ENCODE measurements around the gene DDX51. TPM values are rescaled to one million over a fixed set of nuclear protein-coding genes. Genes with fewer than 3 reads are reported as not detected.
"Not testable (repeated sequence)": the region's sequence is repeated elsewhere in the genome, so short reads cannot be mapped to it uniquely, and the experiment has no call there.

DDX51 gene
- total RNA-seq, 1 donor from 2014 or later, result 48.8 TPM

DNA sequence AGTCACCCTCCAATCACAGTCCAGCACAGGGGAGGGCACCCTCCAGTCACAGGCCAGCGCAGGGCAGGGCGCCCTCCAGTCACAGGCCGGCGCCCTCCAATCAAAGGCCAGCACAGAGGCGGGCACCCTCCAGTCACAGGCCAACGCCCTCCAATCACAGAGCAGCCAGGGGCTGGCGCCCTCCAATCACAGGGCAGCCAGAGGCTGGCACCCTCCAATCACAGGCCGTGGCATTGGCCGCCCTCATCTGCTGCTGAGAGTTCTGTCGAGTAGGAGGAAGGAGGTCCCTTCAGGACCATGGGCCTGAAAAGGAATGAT, 26.6 kb downstream of the DDX51 start:
- no peaks in the 10 kb centered on the region for H3K9me3 Mint-ChIP-seq
- intact Hi-C loops (cut with micrococcal nuclease), result no loop called here
- H3K4me1 Mint-ChIP-seq (ENCODE audit: low read depth), result no peaks in the 10 kb centered on the region
- H3K36me3 Mint-ChIP-seq (ENCODE audit: low read depth), result peaks cover 2% of the 10 kb centered on the region
- no peak for DNase-seq (ENCODE audit: low spot score)
- H3K27me3 Mint-ChIP-seq (ENCODE audit: insufficient read depth), result no peaks in the 10 kb centered on the region
- H3K27ac Mint-ChIP-seq, result no peak overlapping the region
- no peak overlapping the region for H3K4me3 Mint-ChIP-seq

DNA sequence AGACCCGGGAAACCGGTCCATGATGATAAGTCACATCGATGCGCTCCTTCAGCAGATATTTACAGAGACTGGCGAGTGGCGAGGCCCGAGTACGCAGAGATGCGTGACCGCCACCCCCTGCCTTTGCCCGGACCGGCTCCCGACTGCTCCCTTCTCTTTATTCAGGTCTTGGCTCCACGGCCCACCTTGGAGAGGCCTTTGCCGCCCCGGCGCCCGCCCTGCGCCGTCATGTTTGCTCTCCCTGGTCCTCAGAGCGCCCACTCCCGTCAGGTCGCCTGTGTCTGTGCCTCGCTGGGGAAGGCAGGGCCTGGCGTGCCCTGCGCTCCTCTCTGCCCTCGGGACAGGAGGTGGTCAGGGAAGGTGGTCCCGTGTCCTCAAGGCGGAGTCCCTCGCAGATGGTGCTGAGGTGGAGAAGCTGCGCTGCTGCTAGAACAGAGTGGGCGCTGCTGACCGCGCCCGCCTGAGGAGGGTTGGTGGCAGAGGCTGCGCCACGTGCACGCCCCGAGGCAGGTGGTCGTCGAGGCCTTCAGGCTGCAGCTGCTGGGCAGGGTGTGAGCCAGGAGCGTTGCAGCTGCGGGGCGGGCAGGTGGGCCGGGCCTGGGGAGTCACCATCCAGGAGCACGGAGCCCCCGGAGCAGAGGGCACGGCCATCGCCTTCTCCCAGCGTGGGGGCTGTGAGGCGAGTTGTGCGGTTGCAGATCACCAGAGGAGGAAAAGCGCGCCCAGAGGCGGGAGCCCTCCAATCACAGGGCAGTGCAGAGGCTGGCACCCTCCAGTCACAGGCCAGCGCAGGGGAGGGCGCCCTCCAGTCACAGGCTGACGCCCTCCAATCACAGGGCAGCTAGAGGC, 27.2 kb downstream of the DDX51 start:
- H3K27ac Mint-ChIP-seq, result no peak overlapping the region
- intact Hi-C loops (cut with micrococcal nuclease), result no loop called here
- no peak for DNase-seq (ENCODE audit: low spot score)
- no peak overlapping the region for H3K4me3 Mint-ChIP-seq
- no peaks in the 10 kb centered on the region for H3K27me3 Mint-ChIP-seq (ENCODE audit: insufficient read depth)
- no peaks in the 10 kb centered on the region for H3K9me3 Mint-ChIP-seq
- no peaks in the 10 kb centered on the region for H3K4me1 Mint-ChIP-seq (ENCODE audit: low read depth)
- H3K36me3 Mint-ChIP-seq (ENCODE audit: low read depth), result peaks cover 2% of the 10 kb centered on the region

DNA sequence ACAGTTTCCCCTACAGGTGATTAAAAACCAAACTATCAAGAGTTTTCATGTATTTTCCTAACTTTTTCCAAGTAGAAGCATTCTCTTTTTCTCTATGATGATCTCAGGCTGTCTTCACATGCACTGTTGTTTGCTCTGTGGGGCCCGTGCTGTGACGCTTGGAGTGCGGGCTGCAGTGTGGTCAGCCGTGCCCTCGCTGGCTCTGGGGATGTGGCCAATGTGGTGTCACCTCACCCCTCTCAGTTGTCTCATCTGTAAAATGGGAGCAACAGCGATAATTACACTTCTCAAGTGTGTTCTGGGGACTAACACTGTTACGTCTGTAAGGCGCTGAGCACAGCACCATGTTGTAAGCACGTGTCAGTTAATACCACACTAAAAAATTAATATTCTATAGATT, 28.6 kb downstream of the DDX51 start:
- Mint-ChIP-seq H3K4me1 (ENCODE audit: low read depth) (no peaks in the 10 kb centered on the region), H3K4me3 (no peak overlapping the region), H3K9me3 (no peaks in the 10 kb centered on the region), H3K36me3 (ENCODE audit: low read depth) (peaks cover 9% of the 10 kb centered on the region), H3K27me3 (ENCODE audit: insufficient read depth) (no peaks in the 10 kb centered on the region), H3K27ac (no peak overlapping the region)
- no peak for DNase-seq (ENCODE audit: low spot score)
- intact Hi-C loops (cut with micrococcal nuclease), result no loop called here

DNA sequence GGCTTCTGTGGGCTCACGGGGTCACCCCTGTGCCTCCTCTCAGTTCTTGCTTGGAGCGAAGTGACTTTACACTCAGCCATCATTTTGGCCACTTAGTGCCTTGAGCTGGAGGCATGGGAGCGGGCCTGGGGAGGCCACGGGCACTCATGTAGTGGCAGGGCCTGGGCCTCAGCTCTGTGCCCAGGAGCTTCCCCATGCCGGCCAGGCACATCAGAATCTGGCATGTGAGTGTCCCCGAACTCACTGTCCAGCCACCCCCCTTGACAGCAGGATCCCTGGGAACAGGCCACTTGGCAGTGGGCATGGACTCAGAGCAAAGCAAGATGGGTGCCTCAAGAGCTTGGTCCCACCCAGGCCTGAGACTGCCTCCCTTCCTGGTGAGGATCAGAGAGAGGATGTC, 29.5 kb downstream of the DDX51 start:
- H3K36me3 Mint-ChIP-seq (ENCODE audit: low read depth), result peaks cover 13% of the 10 kb centered on the region
- H3K4me3 Mint-ChIP-seq, result no peak overlapping the region
- intact Hi-C loops (cut with micrococcal nuclease), result no loop called here
- DNase-seq (ENCODE audit: low spot score), result no peak
- no peaks in the 10 kb centered on the region for H3K27me3 Mint-ChIP-seq (ENCODE audit: insufficient read depth)
- H3K9me3 Mint-ChIP-seq, result no peaks in the 10 kb centered on the region
- no peaks in the 10 kb centered on the region for H3K4me1 Mint-ChIP-seq (ENCODE audit: low read depth)
- H3K27ac Mint-ChIP-seq, result no peak overlapping the region

DNA sequence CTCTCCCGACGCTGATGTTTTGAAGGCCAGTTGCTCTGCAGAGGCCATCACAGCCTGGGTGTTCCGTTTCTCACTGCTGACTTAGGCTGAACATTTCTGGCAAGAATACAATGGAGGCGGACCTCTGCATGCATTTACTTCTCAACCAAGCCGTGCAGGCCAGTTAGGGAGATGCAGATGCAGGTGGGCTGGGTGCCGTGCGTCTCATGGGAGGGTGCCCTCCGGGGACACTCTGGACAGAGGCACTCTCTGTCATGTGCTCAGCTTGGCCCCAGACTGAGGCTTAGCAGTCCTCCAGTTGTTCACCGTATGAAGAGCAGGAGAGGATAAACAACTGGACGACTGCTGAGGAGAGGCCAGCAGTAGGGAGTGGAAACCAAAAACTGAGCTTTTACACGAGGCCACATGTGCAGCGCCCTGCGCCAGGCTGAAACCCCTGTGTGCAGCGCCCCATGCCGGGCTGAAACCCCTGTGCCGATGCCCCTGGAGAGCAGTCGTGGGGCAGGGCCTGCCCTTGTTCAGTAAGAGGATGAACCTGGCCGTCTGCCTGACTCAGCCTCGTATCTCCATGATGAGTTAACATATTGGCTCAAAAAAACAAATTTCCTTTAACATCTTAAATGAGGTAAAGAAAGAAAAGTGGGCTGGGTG, 32.3 kb downstream of the DDX51 start:
- no peaks in the 10 kb centered on the region for H3K27me3 Mint-ChIP-seq (ENCODE audit: insufficient read depth)
- intact Hi-C loops (cut with micrococcal nuclease), result no loop called here
- H3K9me3 Mint-ChIP-seq, result no peaks in the 10 kb centered on the region
- H3K36me3 Mint-ChIP-seq (ENCODE audit: low read depth), result peaks cover 22% of the 10 kb centered on the region
- H3K27ac Mint-ChIP-seq, result no peak overlapping the region
- no peak for DNase-seq (ENCODE audit: low spot score)
- no peak overlapping the region for H3K4me3 Mint-ChIP-seq
- no peaks in the 10 kb centered on the region for H3K4me1 Mint-ChIP-seq (ENCODE audit: low read depth)

DNA sequence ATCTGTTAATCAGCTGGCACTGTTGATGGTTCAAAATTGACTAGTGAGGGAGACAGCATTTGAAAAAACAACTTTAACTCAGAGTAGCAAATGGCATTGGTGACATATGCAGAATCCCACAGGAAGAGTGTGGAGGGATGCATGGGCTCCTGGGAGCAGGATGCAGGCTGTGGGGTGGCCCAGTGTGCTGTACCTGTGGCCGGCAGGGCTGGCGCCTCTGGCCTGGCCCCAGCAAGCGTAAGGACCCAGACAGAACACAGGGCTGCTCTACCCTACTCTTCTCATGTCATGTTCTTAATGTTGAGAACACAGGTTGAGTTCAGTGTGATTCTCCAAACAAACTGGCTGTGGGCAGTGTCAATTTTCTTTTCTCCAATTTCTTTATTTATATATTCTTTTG, 33.4 kb downstream of the DDX51 start:
- Mint-ChIP-seq H3K4me1 (ENCODE audit: low read depth) (no peaks in the 10 kb centered on the region), H3K27ac (no peak overlapping the region), H3K36me3 (ENCODE audit: low read depth) (peaks cover 24% of the 10 kb centered on the region), H3K27me3 (ENCODE audit: insufficient read depth) (no peaks in the 10 kb centered on the region), H3K4me3 (no peak overlapping the region), H3K9me3 (no peaks in the 10 kb centered on the region)
- intact Hi-C loops (cut with micrococcal nuclease), result no loop called here
- DNase-seq (ENCODE audit: low spot score), result no peak

DNA sequence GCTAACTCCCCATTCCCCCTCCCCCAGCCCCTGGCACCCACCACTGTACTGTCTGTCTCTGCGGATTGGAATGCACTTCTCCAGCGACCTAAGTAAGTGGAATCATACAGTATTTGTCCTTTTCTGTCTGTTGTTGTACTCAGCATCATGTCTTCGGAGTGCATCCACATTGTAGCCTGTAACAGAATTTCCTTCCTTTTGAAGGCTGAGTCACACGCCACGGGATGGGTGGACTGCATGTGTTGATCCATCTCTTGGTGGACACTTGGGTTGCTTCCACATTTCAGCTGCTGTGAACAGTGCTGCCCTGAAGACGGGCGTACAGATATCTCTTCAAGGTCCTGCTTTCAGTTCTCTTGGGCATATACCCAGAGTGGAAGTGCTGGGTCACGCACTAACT, 34.4 kb downstream of the DDX51 start:
- no peak overlapping the region for H3K27ac Mint-ChIP-seq
- intact Hi-C loops (cut with micrococcal nuclease), result no loop called here
- H3K36me3 Mint-ChIP-seq (ENCODE audit: low read depth), result peaks cover 24% of the 10 kb centered on the region
- no peak for DNase-seq (ENCODE audit: low spot score)
- H3K9me3 Mint-ChIP-seq, result no peaks in the 10 kb centered on the region
- no peaks in the 10 kb centered on the region for H3K4me1 Mint-ChIP-seq (ENCODE audit: low read depth)
- no peak overlapping the region for H3K4me3 Mint-ChIP-seq
- H3K27me3 Mint-ChIP-seq (ENCODE audit: insufficient read depth), result no peaks in the 10 kb centered on the region

DNA sequence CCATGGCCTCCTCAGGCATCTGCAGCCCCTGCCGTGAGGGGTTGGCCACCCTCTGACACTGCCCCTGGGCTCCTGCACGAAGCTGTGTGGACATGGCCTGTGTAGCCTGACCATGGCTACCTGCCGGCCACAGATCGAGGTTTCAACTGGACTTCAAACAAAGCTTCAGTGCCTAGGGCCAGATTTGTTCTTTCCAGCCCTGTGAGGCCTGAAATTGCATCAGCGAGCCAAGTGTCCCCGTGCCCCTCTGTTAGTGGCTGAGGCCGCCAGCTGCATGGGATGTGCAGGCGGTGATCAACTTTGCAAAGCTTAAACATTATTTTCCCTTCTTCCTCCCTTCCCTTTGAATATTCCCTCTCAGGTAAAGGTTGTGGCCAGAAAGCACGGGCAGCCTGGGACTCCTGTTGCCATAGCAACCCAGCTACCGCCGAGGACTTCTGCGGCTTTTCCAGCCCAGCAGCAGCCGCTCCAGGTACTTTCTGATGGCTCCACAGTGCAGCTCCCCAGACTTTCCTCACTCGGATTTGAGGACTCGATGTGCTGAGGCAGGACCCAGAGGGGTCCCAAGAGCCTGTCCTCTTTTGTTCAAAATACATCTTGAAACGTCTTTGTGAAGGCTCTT, 35.8 kb downstream of the DDX51 start:
- Mint-ChIP-seq H3K4me1 (ENCODE audit: low read depth) (no peaks in the 10 kb centered on the region), H3K4me3 (no peak overlapping the region), H3K36me3 (ENCODE audit: low read depth) (peaks cover 24% of the 10 kb centered on the region), H3K27ac (no peak overlapping the region), H3K27me3 (ENCODE audit: insufficient read depth) (no peaks in the 10 kb centered on the region), H3K9me3 (no peaks in the 10 kb centered on the region)
- intact Hi-C loops (cut with micrococcal nuclease), result no loop called here
- no peak for DNase-seq (ENCODE audit: low spot score)

DNA sequence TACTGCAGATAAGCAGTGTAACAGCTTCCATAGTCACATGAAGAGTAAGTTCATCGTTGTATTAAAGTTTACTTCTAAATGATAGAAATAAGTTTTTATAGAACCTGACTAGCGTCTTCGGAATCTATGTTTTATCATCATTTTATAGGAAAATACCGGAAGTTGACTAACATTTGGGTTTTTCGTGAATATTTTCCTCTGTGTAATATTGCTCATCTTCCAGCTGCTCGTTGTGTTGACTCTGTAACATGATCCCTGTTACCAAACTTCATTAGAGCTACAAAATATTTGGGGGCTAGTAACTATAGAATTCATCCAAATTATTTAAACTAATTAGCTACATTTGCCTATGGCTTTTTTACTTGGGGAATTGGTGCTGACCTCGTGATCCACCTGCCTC, 37.2 kb downstream of the DDX51 start:
- H3K4me1 Mint-ChIP-seq (ENCODE audit: low read depth), result no peaks in the 10 kb centered on the region
- H3K36me3 Mint-ChIP-seq (ENCODE audit: low read depth), result peaks cover 24% of the 10 kb centered on the region
- no peak for DNase-seq (ENCODE audit: low spot score)
- no peaks in the 10 kb centered on the region for H3K27me3 Mint-ChIP-seq (ENCODE audit: insufficient read depth)
- no peak overlapping the region for H3K4me3 Mint-ChIP-seq
- H3K9me3 Mint-ChIP-seq, result no peaks in the 10 kb centered on the region
- intact Hi-C loops (cut with micrococcal nuclease), result no loop called here
- no peak overlapping the region for H3K27ac Mint-ChIP-seq

DNA sequence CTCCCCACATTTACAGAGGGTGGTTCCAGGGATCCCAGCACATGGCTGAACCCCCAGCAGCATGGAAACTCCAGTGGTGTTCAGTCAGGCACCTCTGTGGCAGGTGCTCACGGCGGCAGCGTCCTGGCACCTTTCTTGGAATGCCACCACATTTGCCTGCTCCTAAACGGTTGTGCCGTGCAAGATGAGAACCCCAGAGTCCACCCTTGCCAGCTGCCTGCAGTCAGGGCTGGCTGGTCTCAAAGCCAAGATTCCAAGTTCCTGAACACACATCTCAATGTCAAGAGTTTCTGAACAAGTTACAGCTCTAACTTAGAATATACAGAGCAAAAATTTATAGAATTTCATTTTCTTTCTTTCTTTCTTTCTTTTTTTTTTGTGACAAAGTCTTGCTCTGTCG, 38.7 kb downstream of the DDX51 start:
- Mint-ChIP-seq H3K27ac (no peak overlapping the region), H3K36me3 (ENCODE audit: low read depth) (peaks cover 17% of the 10 kb centered on the region), H3K4me1 (ENCODE audit: low read depth) (no peaks in the 10 kb centered on the region), H3K9me3 (no peaks in the 10 kb centered on the region), H3K4me3 (no peak overlapping the region), H3K27me3 (ENCODE audit: insufficient read depth) (no peaks in the 10 kb centered on the region)
- intact Hi-C loops (cut with micrococcal nuclease), result no loop called here
- no peak for DNase-seq (ENCODE audit: low spot score)

DNA sequence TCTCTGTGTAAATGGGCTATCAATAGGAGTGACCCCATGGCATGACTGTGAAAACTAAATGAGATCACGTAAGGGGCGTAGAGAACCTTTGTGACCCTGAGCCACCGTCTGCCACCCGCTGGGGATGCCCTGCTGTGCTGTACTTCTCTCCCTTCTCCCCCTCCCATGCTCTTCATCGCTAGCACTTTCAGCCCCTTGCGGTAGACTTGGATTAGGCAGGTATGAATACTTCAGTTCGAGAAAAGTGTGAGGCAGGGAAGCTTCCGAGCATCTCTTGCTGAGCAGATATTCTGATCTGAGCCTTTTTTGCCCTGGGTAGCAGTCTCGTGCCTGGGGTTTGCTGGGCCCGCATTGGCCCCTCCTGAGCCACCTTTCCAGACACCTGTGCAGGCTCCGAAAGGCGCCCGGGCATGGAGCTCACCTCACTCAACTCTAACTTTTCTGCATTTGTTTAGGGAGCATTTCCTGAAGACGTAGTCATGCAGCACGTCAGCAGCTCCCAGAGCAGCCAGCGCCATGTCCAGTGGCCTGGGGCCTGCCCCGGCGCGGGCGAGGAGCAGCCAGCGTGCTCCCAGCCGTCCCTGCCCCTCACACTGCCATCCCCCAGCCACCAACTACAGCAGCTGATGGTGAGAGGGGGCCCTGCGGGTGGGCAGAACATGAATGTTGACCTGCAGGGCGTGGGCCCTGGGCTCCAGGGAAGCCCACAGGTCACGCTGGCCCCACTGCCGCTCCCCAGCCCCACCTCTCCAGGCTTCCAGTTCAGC, 40.4 kb downstream of the DDX51 start:
- H3K9me3 Mint-ChIP-seq, result no peaks in the 10 kb centered on the region
- H3K4me1 Mint-ChIP-seq (ENCODE audit: low read depth), result no peaks in the 10 kb centered on the region
- H3K27me3 Mint-ChIP-seq (ENCODE audit: insufficient read depth), result no peaks in the 10 kb centered on the region
- no peak for DNase-seq (ENCODE audit: low spot score)
- no peak overlapping the region for H3K4me3 Mint-ChIP-seq
- no peak overlapping the region for H3K27ac Mint-ChIP-seq
- intact Hi-C loops (cut with micrococcal nuclease), result no loop called here
- H3K36me3 Mint-ChIP-seq (ENCODE audit: low read depth), result peaks cover 12% of the 10 kb centered on the region

DNA sequence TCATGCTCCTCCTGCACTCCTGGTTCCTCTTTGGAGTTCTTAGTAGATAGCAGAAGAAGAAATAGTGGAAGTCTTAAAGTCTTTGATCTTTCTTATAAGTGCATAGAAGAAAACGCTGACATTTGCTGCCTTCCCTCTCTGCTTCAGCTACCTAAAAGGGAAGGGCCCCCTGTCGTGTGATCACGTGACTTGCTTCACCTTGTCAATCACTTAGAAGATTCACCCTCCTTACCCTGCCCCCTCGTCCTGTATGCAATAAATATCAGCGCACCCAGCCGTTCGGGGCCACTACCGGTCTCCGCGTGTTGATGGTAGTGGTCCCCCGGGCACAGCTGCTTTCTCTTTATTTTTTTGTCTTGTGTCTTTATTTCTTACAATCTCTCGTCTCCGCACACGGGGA, 41.0 kb downstream of the DDX51 start:
- DNase-seq (ENCODE audit: low spot score); H3K9me3 Mint-ChIP-seq; H3K4me3 Mint-ChIP-seq; H3K27ac Mint-ChIP-seq; H3K4me1 Mint-ChIP-seq (ENCODE audit: low read depth); H3K27me3 Mint-ChIP-seq (ENCODE audit: insufficient read depth); intact Hi-C loops (cut with micrococcal nuclease): not testable (repeated sequence)
- peaks cover 12% of the 10 kb centered on the region for H3K36me3 Mint-ChIP-seq (ENCODE audit: low read depth)

DNA sequence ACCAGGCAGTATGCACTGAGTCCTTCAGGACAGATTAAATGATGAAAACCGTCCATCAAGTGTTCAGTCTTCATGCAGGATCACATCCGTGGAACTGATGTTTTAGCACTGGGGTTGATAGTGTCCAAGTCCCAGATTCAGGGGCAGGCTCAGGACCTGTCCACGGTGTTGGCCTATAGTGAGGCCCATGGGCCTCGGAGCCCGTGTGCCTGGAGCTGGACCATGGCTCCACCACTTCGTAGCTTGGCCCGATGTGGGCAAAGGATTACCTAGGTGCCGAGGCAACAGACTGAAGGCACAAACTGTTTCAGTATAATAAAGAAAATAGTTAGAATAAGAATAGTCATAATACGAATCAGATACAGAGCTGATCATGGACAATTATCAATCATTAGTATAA, 41.8 kb downstream of the DDX51 start:
- Mint-ChIP-seq H3K27me3 (ENCODE audit: insufficient read depth) (no peaks in the 10 kb centered on the region), H3K9me3 (no peaks in the 10 kb centered on the region), H3K27ac (no peak overlapping the region), H3K4me3 (no peak overlapping the region), H3K36me3 (ENCODE audit: low read depth) (peaks cover 11% of the 10 kb centered on the region), H3K4me1 (ENCODE audit: low read depth) (no peaks in the 10 kb centered on the region)
- no peak for DNase-seq (ENCODE audit: low spot score)
- intact Hi-C loops (cut with micrococcal nuclease), result no loop called here

All from activated T-helper 1 cell treated with anti-CD3 and anti-CD28 coated beads, Interleukin-12 subunit alpha, Interleukin-12 subunit beta, Interleukin-2, Interleukin-4 antibody, amounts not matched to agents 30 ng/mL and 10 ng/mL and 1 ng/mL, durations not matched to agents 14 hours and 24 hours and 36 hours (primary cell).